ENCODE measurements around the gene GRK6. TPM values are rescaled to one million over a fixed set of nuclear protein-coding genes. Genes with fewer than 3 reads are reported as not detected.

Gene GRK6
- total RNA-seq, 3 donors from 2014 or later = 21.3 to 25.0 (median 22.1) TPM

DNA sequence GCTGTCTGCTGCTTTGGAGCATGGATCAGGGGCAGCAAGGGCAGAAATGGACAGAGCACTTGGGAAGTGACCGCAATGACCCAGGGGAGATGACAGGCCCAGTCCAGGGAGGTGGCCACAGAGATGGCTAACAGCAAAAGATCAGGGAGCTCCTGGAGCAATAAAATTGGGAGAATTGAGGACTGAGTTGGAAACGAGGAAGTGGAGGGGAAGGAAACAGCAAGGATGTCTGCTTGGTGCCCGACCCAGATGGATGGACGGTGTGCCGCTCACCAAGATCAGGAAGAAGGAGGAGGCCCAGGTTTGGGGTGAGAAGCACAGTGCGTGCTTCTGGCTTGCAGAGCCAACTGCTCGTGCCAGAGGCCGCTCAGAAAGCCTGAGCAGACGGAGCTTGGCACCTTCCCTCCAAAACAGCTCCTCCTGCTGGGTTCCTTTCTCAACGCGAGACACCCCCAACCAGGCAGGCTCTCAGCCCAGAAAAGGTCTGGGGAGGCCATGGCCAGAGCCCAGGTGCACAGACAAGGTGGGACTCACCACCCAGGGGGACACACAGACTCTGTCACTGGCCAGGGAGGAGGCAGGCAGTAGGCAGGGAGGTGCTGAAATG, 44.0 kb upstream of the GRK6 start:
- TF ChIP-seq POLR2AphosphoS5 (IDR thresholded peaks at IDR 0.05) (no peak), POLR2A (IDR thresholded peaks at IDR 0.05) (no peak)
- TF ChIP-seq, protein P1, sequence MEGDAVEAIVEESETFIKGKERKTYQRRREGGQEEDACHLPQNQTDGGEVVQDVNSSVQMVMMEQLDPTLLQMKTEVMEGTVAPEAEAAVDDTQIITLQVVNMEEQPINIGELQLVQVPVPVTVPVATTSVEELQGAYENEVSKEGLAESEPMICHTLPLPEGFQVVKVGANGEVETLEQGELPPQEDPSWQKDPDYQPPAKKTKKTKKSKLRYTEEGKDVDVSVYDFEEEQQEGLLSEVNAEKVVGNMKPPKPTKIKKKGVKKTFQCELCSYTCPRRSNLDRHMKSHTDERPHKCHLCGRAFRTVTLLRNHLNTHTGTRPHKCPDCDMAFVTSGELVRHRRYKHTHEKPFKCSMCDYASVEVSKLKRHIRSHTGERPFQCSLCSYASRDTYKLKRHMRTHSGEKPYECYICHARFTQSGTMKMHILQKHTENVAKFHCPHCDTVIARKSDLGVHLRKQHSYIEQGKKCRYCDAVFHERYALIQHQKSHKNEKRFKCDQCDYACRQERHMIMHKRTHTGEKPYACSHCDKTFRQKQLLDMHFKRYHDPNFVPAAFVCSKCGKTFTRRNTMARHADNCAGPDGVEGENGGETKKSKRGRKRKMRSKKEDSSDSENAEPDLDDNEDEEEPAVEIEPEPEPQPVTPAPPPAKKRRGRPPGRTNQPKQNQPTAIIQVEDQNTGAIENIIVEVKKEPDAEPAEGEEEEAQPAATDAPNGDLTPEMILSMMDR (IDR thresholded peaks at IDR 0.05) = no peak
- Histone ChIP-seq H3K4me3 (no peak overlapping the region), H3K36me3 (no peaks in the 10 kb centered on the region), H3K9me3 (no peaks in the 10 kb centered on the region), H3K27ac (no peak overlapping the region), H3K27me3 (no peaks in the 10 kb centered on the region), H3K4me1 (no peaks in the 10 kb centered on the region)
- intact Hi-C loops (cut with DNase I; ENCODE audit: low total_unique reads) = no loop called here
- no peak for DNase-seq (ENCODE audit: low spot score in 2 of 2)

DNA sequence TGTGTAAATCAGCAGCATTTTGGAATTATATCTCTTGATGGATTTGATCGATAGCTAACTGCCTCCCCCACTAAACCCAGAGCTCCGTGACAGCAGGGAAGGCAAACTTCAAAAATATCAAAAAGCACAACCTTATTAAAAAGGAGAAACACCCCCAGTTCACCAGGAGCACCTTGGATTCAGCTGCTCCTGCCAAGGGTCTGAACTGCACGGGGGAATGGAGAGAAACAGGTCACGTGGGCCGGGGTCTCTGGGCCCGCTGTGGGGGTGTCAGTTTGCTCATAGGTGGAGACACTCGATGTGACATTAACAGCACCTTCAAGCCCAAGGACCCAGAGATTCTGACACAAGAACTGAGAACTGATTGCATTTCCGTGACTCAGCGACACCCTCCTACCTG, 43.3 kb upstream of the GRK6 start:
- Histone ChIP-seq H3K36me3 (no peaks in the 10 kb centered on the region), H3K4me1 (no peaks in the 10 kb centered on the region), H3K27me3 (no peaks in the 10 kb centered on the region), H3K9me3 (no peaks in the 10 kb centered on the region), H3K4me3 (no peak overlapping the region), H3K27ac (no peak overlapping the region)
- intact Hi-C loops (cut with DNase I; ENCODE audit: low total_unique reads) = no loop called here
- DNase-seq (ENCODE audit: low spot score in 2 of 2) = no peak
- TF ChIP-seq POLR2AphosphoS5 (IDR thresholded peaks at IDR 0.05) (no peak), POLR2A (IDR thresholded peaks at IDR 0.05) (no peak)
- TF ChIP-seq, protein P1 (IDR thresholded peaks at IDR 0.05) = no peak

DNA sequence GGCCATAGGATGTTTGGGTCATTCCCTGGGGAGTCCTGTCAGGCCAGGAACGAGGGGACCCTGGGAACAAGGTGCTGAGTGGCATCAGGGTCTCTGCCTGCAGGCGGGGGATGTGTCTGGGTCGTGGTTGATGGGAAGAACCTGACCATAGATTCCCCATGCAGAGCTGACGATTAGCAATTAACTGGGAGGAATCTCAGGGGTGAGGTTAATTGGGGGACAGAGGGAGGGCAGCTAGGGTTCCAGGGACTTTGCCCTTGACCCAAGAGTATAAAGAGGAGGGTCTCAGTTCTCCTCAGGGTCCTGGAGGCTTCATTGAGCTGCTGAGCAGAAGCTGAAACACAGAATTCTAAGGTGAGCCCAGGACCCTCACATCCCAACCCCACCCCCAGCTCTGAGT, 42.3 kb upstream of the GRK6 start, which contains the start of gene SLC34A1:
Gene SLC34A1, plus strand, starts transcription at position 301 of the 400 bp plus-strand sequence. CDS start 1,308 bp downstream, outside the sequence.
- Histone ChIP-seq H3K9me3 (no peaks in the 10 kb centered on the region), H3K36me3 (no peaks in the 10 kb centered on the region), H3K27me3 (no peaks in the 10 kb centered on the region), H3K27ac (no peak within 1 kb of the TSS), H3K4me1 (no peaks in the 10 kb centered on the region), H3K4me3 (no peak within 1 kb of the TSS)
- TF ChIP-seq, protein P1 (IDR thresholded peaks at IDR 0.05) = no peak
- no peak for TF ChIP-seq POLR2A (IDR thresholded peaks at IDR 0.05)
- no peak for TF ChIP-seq POLR2AphosphoS5 (IDR thresholded peaks at IDR 0.05)
- no peak for DNase-seq (ENCODE audit: low spot score in 2 of 2)
- intact Hi-C loops (cut with DNase I; ENCODE audit: low total_unique reads) = no loop called here

GRCh38 chr5:177385720-177386119, 40.8 kb upstream of the GRK6 start:
- no peaks in the 10 kb centered on the region for H3K9me3 ChIP-seq
- no peak overlapping the region for H3K27ac ChIP-seq
- H3K27me3 ChIP-seq = no peaks in the 10 kb centered on the region
- H3K4me3 ChIP-seq = no peak overlapping the region
- no peak for DNase-seq (ENCODE audit: low spot score in 2 of 2)
- TF ChIP-seq POLR2AphosphoS5 (IDR thresholded peaks at IDR 0.05) = no peak
- no peaks in the 10 kb centered on the region for H3K4me1 ChIP-seq
- intact Hi-C loops (cut with DNase I; ENCODE audit: low total_unique reads) = no loop called here
- H3K36me3 ChIP-seq = no peaks in the 10 kb centered on the region

- intact Hi-C loops (cut with DNase I; ENCODE audit: low total_unique reads) = no loop called here
- DNase-seq (ENCODE audit: low spot score in 2 of 2) = no peak
- no peaks in the 10 kb centered on the region for H3K4me1 ChIP-seq
- H3K36me3 ChIP-seq = no peaks in the 10 kb centered on the region
- H3K9me3 ChIP-seq = no peaks in the 10 kb centered on the region
- no peak overlapping the region for H3K4me3 ChIP-seq
- no peak for TF ChIP-seq POLR2A (IDR thresholded peaks at IDR 0.05)
- TF ChIP-seq POLR2AphosphoS5 (IDR thresholded peaks at IDR 0.05) = no peak
- TF ChIP-seq, protein P1 (IDR thresholded peaks at IDR 0.05) = no peak
- H3K27ac ChIP-seq = no peak overlapping the region
- H3K27me3 ChIP-seq = no peaks in the 10 kb centered on the region
Observed at GRCh38 chr5:177386542-177386941, 39.9 kb upstream of the GRK6 start.

Data from breast epithelium (tissue), 4 donors.